Cardiac septum (tissue), 1 donor: ENCODE data around the gene GTF3C1. TPM values are rescaled to one million over a fixed set of nuclear protein-coding genes. Genes with fewer than 3 reads are reported as not detected.
"Not testable (repeated sequence)": the region's sequence is repeated elsewhere in the genome, so short reads cannot be mapped to it uniquely, and the experiment has no call there.

ENCODE experiments used
- DNase-seq: peaks from one replicate; pipeline ENCODE4 v3.0.0-alpha.2; 2020; ENCODE audit warnings: low spot score
- intact Hi-C: fragments of 100-400 bp; cut with DNase I; formaldehyde crosslinking; loops from one replicate; pipeline ENCODE4 v1.14.0; 2022
- total RNA-seq: library from RNA; stranded (reverse); fragmentation: NEBNext Ultra II Directional; extraction: Animal tissue kit (Norgen Biotek cat#: 25700); gene quantifications from one replicate; pipeline ENCODE4 v1.2.1, GENCODE V29; 2021
- donor health status: DM: no; HTN: no; CAD: no.

Gene GTF3C1
- total RNA-seq, 1 donor from 2014 or later = 66.3 TPM

GRCh38 chr16:27434141-27435051 lies 115.3 kb downstream of the GTF3C1 start:
- intact Hi-C loops = no loop called here
- DNase-seq = peak; percentile 72

GRCh38 chr16:27433636-27434035 lies 116.1 kb downstream of the GTF3C1 start:
- intact Hi-C loops = no loop called here
- DNase-seq = no peak

- intact Hi-C loops, DNase-seq: not testable (repeated sequence)
Observed at GRCh38 chr16:27433191-27433590, 116.5 kb downstream of the GTF3C1 start.

GRCh38 chr16:27432558-27432957 lies 117.2 kb downstream of the GTF3C1 start:
- no peak for DNase-seq
- intact Hi-C loops = no loop called here

- intact Hi-C loops = no loop called here
- peak; percentile 72 for DNase-seq
Observed at GRCh38 chr16:27431773-27432532, 117.8 kb downstream of the GTF3C1 start.

GRCh38 chr16:27430923-27431484 lies 118.7 kb downstream of the GTF3C1 start:
- intact Hi-C loops = no loop called here
- DNase-seq = no peak

- no peak for DNase-seq
- intact Hi-C loops = no loop called here
Observed at GRCh38 chr16:27430512-27430911, 119.2 kb downstream of the GTF3C1 start.

- no peak for DNase-seq
Observed at GRCh38 chr16:27429981-27430441, 119.7 kb downstream of the GTF3C1 start.

GRCh38 chr16:27429330-27429871 lies 120.3 kb downstream of the GTF3C1 start:
- DNase-seq = no peak
- intact Hi-C loops = no loop called here

More at GRCh38 chr16:27429981-27430441, 119.7 kb downstream of the GTF3C1 start:
- intact Hi-C loops = no loop called here

GRCh38 chr16:27428026-27428785 lies 121.5 kb downstream of the GTF3C1 start:
- intact Hi-C loops = no loop called here
- DNase-seq = no peak

- no peak for DNase-seq
- intact Hi-C loops = no loop called here
Observed at GRCh38 chr16:27427538-27427937, 122.2 kb downstream of the GTF3C1 start.

GRCh38 chr16:27426423-27427408 lies 123.0 kb downstream of the GTF3C1 start:
- intact Hi-C loops = no loop called here
- no peak for DNase-seq

GRCh38 chr16:27425961-27426360 lies 123.8 kb downstream of the GTF3C1 start:
- no peak for DNase-seq
- intact Hi-C loops = no loop called here

- no peak for DNase-seq
- intact Hi-C loops = no loop called here
Observed at GRCh38 chr16:27424772-27425498, 124.8 kb downstream of the GTF3C1 start.

- no peak for DNase-seq
- intact Hi-C loops = no loop called here
Observed at GRCh38 chr16:27421961-27422740, 127.6 kb downstream of the GTF3C1 start.

GRCh38 chr16:27417047-27417671 lies 132.6 kb downstream of the GTF3C1 start:
- intact Hi-C loops = no loop called here
- DNase-seq = no peak
